ENCODE results near the gene CNNM4.
A peak's percentile ranks its signal among the peaks of the same experiment; 100 is the strongest.

The CNNM4 gene

DNA sequence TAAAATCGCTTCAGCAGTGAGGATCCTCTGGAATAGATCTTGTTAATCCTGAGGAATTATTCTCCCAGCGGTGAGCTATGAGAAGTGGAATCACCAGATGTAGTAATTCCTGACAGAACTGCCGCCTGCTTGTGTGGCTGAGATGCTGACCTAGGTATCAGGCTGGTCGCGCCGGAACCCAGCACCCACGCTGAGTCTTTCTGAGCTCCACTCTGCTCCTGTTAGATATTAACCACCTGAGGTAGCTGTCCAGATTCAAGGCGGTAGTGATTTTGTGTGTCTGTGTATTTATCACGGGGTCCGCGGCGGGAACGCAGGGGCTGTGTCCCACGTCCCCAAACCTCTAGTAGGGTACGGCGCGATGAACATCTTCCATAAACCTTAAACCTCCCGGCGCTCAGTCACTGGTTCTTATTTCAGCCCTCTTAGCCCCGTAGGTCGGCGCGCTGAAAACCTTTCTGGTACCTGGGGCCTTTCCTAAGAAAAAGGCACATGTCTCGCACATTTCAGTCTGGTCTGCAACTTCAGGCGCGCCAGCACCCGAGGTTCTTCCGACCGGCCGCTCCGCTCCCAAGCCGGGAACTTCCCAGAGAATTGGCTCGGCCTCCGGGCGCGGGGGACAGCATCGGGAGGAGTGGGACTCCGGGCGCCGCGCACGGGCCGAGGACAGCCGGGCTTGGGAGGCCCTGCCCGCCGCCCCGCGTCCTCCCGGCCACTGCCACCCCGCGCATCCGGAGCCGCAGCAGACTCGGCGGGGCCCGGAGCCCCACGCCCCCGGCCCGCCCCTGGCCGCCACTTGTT is 54.8 kb downstream of the CNNM4 start:
- DNase-seq: no peak

DNA sequence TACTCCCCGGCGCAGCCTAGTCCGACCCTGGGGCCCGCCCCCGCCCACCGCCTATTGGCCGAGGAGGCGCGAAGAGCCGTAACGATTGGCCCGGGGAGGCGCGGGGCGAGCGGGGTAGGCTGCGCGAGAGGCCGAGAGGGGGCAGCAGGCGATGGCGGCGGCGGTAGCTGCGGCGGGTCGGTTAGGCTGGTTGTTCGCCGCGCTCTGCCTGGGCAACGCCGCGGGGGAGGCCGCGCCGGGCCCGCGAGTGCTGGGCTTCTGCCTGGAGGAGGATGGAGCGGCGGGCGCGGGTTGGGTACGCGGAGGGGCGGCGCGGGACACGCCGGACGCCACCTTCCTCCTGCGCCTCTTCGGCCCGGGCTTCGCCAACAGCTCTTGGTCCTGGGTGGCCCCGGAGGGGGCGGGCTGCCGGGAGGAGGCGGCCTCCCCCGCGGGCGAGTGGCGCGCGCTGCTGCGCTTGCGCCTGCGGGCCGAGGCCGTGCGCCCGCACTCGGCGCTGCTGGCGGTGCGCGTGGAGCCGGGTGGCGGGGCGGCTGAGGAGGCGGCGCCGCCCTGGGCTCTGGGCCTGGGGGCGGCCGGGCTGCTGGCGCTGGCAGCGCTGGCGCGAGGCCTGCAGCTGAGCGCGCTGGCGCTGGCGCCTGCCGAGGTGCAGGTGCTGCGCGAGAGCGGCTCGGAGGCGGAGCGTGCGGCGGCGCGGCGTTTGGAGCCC is 55.6 kb downstream of the CNNM4 start, which contains the start of gene CNNM3:
TSS of gene CNNM3 (plus strand) at position 142 of the 709 bp plus-strand sequence. CDS start at position 152, 10 bp downstream.
- DNase-seq: peak; percentile 89 to 94 (median 94)

DNA sequence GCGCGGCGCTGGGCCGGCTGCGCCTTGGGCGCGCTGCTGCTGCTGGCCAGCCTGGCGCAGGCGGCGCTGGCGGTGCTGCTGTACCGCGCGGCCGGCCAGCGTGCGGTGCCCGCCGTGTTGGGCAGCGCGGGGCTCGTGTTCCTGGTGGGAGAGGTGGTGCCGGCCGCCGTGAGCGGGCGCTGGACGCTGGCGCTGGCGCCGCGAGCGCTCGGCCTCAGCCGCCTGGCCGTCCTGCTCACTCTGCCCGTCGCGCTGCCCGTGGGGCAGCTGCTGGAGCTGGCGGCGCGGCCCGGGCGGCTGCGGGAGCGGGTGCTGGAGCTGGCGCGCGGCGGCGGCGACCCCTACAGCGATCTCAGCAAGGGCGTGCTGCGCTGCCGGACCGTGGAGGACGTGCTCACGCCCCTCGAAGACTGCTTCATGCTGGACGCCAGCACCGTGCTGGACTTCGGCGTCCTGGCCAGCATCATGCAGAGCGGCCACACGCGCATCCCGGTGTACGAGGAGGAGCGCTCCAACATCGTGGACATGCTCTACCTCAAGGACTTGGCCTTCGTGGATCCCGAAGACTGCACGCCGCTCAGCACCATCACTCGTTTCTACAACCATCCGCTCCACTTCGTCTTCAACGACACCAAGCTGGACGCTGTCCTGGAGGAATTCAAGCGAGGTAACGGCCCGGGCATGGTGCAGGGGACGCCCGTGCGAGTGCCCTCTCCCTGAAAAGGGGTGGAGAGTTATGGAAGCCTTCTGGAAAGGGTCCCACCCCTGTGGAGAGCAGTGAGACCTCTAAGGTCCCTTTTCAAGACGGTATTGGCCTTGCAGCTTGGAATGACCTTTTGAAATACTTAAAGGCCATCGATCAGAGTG is 56.4 kb downstream of the CNNM4 start:
- DNase-seq: no peak

DNA sequence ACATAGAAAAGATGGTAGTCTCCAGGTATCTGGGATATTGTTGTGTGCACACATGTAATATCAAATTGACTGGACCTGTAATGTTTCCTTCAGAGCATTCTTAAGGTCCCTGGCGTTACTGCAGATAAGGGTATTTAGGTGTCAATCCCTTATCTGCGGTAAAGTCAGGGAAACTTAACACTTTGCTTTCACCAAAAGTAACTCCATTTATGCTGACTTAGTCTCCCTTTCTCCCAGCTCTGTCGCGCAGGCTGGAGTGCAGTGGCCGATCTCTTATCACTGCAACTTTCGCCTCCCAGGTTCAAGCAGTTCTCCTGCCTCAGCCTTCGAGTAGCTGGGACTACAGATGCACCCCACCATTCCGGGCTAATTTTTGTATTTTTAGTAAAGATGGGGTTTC is 57.2 kb downstream of the CNNM4 start:
- DNase-seq: no peak

DNA sequence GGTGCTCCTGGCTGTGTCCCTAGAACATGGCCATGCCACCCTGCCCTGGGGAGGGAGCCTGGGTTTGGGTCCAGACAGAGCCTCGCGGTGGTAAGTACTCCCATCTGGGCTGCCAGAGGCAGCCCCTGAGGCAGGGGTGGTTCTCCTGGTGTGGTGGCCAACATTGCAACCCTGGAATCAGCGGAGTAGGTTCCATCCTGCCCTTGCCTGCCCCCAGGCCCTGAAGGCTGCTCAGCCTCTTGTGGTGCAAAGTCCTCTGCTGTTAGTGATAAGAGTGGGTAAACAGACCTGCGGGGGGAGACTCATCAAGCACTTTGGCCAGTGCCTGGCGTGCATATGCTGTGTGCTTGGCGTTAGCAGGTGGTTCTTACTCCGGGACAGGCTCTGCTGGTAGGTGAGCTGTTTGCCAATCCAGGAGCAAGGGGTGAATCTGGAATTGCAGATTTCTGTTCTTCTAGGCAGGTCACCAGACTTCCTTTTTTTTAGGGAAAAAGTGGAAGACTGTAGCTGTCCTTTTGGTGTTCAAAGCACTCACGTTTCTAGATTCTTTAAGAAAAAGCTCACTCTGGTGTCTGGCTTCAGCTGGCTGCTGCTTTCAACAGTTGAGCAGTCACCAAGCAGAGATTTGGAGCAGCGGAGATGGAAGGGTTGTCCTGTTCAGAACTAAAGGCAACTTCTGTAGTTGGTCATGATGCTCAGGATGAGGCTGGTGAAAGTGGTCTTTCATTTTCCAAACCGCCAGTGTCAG is 58.6 kb downstream of the CNNM4 start:
- DNase-seq: no peak

DNA sequence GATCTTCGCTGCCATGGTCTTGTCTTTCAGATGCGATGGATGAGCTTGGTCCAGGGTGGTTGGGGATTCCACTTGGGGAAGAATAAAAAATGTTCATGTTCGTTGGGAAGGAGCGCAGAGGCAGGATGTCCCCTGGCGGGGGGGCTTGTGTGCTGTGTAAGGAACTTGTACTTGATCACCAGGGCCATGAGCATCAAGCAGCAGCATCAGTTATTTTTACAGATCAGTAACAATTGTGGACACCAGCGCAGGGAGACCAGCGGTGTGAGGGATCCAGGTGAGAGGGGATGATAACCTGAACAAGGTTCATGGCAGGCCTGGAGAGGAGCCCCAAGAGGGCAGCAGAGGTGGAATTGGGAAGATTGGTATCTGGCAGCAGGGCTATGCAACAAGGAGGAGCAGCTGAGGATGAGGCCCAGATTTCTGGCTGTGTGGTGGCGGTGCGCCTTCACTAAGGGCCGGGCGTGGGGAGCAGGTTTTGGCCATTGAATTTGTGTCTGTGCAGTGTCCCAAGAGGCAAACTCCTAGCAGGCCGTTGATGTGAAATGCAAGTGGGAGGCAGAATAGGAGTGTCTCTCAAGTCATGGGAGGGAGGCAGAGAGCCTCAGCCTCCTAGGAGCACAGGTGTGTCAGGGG is 59.3 kb downstream of the CNNM4 start:
- no peak for DNase-seq

DNA sequence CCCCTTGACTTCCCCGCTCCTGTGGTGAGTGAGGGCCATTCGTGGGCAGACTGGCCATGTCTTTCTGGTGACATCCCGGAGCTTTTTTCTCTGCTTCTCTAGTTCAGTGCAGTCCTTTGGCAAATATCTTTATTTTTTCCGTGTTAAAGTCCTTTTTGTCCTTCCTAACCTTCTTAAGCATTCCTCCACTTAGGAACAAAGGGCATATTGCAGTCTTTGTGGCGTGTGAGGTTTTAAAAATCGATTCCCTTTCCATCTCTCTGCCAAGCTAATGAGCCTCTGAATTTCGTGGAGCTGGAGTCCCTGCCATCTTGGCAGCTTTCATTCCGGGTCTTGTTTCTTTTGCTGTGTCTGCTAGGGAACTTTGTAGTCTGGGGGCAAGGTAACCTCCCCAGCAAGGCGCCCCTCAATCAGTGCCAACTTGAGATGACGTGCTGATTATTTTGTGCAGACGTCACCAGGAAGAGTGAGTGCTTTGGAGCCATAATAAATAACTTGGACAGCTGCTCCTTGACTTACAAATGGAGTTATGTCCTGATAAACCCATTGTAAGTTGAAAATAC is 60.5 kb downstream of the CNNM4 start:
- no peak for DNase-seq

DNA sequence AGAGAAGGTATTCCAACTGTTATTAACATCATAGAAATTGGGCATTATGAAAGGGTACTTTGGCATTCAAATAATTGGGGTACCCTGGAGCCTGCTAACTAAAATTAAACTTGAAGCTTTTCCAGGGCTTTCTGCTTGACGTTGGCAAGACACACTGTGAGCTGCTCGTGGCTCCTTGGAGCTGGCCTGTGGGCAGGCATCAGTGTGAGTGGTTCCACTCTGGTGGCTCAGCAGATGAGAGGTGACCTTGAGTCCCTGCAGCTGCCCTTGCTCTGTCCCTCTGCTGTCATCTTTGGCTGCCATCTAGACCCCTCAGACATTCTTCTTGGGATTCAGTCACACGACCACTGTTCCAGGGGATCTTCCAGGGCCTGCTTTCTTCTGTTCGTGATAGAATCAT is 62.1 kb downstream of the CNNM4 start:
- no peak for DNase-seq

DNA sequence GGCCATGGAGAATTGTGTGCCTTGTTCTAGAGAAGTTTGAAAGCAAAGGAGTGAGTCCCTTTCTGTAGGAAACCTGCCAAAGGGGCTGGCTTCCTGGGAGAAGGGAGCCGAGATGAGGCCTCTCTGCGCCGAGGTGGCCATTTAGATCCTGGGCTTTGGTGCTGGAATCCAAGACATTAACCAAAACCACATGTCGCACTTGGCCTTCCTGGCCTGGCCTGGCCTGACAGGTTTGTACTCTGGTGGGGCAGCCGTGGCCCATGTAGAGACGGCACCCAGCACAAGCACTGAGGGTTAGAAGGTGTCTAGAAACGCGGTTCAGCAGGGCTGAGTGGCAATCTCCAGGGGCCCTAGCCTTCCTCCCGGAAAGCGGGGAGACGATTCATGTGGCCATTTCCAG is 62.5 kb downstream of the CNNM4 start:
- no peak for DNase-seq

DNA sequence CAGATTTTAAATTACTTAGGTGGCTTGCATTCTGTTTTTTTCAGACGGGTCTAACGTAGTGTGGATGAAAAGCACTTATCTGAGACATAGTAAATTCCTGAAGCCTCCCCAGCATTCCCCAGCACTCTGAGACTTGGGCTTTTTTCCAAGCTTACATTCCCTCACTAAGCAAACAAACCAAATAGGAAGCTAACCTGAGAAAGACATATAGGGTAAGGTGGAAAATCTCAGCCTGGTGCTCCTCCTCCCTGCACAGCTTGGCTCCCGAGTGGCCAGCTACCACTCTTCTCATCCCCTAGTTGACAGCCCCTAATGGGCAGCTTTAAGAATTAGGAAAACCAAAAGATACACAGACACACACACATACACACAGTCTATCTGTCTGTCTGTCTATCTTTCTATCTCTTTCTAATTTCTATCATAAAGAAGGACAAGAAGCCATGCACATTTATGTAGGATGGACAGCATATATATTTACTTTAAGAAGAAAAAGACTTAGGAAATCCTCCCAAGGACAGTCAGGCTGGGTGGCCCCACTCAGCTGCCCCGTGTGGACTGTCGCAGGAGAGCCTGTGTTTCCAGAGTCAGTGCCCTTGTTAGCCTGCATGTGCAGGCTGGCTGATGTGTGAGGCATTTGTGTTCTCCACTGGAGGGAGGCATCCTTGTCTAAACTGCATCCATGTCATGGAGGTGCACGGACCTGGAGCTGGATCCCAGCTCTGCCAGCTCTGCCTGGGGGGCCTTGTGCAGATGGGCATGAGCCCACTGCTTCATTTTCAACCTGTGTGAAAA is 63.6 kb downstream of the CNNM4 start:
- DNase-seq: no peak

DNA sequence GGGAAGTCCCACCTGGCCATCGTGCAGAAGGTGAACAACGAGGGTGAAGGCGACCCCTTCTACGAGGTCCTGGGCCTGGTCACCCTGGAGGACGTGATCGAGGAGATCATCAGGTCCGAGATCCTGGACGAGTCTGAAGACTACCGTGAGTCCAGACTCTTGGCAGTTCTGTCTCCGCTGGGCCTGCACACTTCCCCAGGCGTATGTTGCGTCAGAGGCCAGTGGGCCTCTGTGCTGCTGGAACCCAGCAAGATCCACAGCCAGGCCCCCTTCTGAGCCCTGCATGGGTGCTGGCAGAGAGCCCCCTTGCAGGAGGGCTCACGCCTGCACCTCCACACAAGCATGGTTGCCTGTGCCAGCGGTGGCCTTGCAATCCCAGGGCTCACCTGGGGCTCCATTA is 64.4 kb downstream of the CNNM4 start:
- no peak for DNase-seq

DNA sequence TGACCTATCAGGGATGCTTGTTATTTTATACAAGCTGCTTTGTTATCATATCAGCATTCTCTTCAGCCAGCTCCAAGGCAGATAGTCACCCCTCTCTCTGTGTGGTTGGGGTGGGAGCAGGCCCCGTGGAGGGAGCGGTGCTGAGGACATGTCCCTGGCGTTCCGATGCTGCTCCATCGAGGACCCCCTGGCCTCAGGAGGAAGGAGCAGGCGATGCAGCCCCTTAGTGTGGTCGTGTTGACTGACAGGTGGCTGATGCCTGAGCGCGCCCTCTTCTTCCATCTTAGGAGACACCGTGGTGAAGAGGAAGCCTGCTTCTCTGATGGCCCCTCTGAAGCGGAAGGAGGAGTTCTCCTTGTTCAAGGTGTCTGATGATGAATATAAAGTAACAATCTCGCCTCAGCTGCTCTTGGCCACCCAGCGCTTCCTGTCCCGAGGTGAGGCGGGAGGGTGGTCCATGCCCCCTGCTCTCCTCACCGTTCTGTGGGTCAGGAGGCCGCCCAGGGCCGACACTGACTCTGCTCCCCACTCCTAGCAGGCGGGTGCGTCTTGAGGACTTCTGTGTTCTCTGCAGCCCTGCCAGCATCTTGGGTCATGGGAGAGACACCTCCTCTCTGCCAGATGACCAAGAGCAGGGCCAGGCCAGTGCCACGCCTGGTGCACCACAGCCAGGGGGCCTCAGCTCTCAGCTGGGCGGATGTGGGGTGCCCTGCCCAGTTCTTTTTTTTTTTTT is 66.0 kb downstream of the CNNM4 start:
- DNase-seq: no peak

DNA sequence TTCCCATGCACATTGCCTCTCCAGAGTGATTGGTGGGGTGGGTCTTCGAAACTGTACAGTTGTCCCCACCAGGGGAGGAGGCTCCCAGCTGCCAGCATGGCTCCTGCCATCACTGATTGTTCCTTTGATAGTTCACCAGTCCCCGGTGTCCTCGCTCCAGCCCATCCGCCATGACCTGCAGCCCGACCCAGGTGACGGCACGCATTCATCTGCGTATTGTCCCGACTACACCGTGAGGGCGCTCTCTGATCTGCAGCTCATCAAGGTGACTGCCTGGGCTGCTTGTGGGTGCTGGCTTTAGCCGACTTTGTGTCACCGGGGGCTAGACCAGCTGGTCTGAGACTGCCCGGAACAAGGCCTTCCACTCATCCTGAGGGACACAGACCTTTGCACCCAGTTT is 67.7 kb downstream of the CNNM4 start:
- DNase-seq: no peak

DNA sequence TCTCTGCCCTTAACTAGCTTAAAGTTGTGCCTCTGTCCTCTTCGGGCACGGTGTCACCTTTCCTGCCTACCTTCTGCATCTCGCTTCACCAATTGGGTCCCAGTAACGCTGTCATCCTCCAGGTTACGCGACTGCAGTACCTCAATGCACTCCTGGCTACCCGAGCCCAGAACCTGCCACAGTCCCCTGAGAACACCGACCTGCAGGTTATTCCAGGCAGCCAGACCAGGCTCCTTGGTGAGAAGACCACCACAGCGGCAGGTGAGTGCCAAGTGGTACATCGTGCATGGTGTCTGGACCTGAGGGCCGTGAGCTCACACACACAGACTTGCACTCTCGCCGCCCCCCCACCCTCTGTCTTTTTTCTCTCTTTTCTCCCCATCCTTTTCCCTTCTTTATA is 68.2 kb downstream of the CNNM4 start:
- DNase-seq: no peak

DNA sequence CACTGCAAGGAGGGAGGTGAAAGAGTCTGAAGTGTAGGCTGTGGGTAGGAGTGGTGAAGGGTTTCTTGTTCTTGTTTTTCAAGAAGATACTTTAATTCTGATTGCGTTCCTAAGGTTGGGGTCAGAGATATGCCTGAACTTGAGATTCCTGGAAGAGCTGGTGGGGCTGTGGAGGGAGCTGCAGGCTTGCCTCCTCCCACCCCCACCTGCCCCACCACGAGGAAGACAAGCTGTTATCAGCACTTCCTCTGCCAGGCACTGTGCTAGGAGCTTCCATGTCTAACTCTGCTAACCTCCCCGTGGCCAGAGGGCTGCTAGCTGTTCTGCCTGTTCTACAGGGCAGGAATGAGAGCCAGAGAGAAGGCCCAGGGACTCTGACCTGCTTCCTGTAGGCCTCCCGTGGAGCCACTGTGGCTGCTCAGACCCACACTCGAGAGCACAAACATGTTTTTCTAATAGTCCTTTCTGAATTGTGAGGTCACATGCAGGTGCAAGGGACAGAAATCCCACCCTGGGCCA is 69.4 kb downstream of the CNNM4 start:
- DNase-seq: no peak

DNA sequence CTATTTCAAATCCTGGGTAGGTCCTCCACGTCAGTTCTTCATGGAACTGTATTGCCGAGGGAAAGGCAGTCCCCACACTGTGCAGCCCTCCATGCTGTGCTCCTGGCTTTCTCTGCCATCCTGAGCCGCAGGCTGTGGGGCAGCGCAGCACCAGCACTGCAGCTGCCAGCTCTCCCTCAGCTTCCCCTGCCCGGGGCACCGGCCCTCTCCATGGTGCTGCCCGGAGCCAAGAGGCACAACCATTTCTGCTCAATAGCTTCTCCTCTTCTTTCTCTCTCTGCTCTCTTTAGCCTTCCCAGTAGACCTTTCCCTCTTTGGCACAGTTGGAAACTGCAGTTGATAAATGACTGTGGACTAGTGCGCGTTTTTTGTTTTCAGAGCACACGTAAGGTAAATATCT is 71.0 kb downstream of the CNNM4 start:
- DNase-seq: no peak

DNA sequence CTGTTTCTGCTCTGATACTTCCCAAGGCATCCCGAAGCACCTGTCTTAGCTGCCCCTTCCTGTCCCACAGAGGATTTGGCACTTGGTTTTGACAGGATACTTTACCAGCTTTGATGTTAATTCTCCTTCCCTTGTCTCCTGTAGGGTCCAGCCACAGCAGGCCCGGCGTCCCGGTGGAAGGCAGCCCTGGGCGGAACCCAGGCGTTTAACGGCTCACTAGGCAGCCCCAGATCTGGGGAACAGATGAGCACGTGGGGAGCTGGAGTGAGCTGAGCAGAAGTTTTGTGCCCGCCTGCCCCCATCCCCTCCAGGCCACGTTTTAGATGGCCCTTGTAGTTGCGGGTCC is 71.7 kb downstream of the CNNM4 start:
- no peak for DNase-seq

DNA sequence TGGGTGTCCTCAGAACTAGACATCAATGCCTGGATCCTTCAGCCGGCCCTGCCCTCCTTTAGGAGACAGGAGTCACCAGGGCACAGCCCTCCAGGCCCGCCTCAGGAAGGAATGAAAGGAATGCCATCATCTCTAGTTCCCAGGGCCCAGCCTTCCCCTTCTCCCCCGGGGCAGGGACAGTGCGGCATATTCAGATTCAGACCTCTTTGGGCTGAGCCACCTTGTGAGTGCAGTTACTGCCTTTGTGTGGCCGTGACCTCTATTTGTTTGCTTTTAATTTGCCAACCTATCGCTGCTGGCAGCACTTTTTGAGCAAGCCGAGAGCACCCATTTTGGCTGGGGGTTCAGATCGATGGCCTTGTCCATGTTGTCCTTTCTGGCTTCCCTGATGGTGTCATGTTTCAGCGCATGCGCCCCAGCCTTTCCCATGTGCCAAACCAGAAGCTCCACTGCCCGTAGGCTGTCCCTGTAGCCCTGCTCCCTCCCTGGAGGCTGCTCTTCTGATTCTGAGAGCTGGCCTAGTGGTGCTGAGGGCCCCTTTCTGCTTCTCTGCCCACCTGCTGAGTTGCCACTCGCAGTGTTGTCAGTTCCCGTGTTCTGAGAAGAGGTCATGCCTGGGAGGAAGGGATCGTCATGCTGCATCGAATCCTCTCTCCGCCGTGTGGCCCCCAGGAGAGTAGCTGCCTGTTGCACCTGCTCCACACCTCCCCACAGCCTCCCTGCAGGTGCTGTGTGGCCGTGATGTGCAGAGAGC is 72.2 kb downstream of the CNNM4 start:
- DNase-seq: no peak

DNA sequence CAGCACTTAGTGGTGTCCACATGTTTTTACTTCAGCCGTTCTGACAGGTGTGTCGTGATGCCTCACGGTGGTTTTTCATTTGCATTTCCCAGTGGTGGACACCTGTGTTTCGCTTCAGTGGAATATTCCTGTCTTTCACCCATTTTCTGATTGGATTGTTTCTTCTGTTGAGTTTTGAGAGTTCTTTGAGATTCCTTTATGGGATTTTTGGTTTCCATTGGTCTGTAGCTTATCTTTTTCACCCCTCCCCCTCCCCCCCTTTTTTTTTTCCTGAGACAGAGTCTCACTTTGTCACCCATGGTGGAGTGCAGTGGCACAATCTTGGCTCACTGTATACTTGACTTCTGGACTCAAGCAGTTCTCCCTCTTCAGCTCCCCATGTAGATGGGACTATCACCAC is 75.1 kb downstream of the CNNM4 start:
- DNase-seq: no peak

Data from activated CD4-positive, CD25-positive, alpha-beta regulatory T cell (primary cell).